B cell (primary cell): ENCODE measurements around the gene C10orf62.
"Not testable (repeated sequence)": the region's sequence is repeated elsewhere in the genome, so short reads cannot be mapped to it uniquely, and the experiment has no call there.

ENCODE experiments used
- CTCF ChIP-seq: fragments of 200-600 bp; IDR thresholded peaks from one replicate; pipeline ENCODE4 v1.8.0; 2022; ENCODE audit warnings: antibody characterized with exemption, mild to moderate bottlenecking
- EZH2 ChIP-seq: IDR thresholded peaks from 2 replicates; pipeline ENCODE4 v1.6.1; 2012; ENCODE audit warnings: borderline replicate concordance, low read depth, mild to moderate bottlenecking, moderate library complexity, low read length; ENCODE audit not compliant: insufficient read depth, poor library complexity, severe bottlenecking

GRCh38 chr10:97576487-97576886, 13.0 kb upstream of the C10orf62 start:
- TF ChIP-seq CTCF, EZH2: not testable (repeated sequence)
